AG09319 (cell line): ENCODE measurements around the gene CHRNB1.
"Not testable (repeated sequence)": the region's sequence is repeated elsewhere in the genome, so short reads cannot be mapped to it uniquely, and the experiment has no call there.

Experiments
- DNase-seq: peaks from one replicate; pipeline ENCODE4 v3.0.0-alpha.2; 2010; ENCODE audit warnings: low read depth; ENCODE audit errors: extremely low read depth
- TF ChIP-seq, protein P1 (sequence below): IDR thresholded peaks from 2 replicates; pipeline ENCODE4 v1.5.1; 2011; ENCODE audit warnings: low read depth, mild to moderate bottlenecking, inconsistent platforms, low read length, moderate library complexity

Gene CHRNB1

DNA sequence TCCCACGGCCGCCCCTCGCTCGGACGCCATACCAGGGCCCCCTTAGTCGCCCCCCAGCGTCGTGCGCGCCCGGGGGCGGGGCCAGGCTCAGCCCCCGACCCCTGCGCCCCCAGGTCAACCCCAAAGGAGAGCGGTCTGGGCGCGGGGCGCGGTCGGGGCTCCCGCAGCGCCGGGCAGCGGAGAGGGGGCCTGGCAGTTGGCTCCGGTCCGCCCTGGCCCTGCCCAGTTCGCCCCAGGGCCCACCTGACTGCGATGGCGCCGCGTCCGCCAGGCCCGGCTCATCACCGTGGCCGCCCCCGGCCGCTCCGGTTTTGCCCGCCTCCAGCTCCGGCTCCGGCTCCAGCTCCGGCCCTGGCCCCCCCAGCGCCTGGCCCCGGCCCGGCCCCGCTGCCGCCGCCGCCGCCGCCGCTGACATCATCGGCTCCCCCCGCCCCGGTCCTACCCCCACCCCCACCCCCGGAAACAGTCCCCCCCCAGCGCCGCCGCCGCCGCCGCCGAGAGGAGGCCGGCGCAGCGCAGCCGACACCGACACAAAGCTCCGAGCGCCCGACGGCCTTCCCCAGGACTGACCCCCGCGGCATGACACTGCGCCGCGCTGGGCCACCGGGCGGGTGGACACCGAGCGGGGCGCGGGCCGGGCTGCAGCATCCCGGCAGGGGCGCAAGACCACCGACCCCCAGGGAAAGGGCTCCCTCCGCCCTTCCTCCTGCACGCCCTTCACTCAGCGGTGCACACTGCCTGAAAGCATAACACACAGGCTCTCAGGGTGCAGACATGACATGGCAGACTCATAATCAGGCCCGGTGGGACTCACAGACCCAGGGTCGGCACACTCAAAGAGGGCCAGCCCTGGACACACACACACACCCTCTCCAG, 34.6 kb downstream of the CHRNB1 start, which contains the start of gene ZBTB4:
ZBTB4 (minus strand) TSS at position 419 of the 876 bp plus-strand sequence. CDS start 12,830 bp downstream, outside the sequence.
- DNase-seq = no peak
- TF ChIP-seq, protein P1, sequence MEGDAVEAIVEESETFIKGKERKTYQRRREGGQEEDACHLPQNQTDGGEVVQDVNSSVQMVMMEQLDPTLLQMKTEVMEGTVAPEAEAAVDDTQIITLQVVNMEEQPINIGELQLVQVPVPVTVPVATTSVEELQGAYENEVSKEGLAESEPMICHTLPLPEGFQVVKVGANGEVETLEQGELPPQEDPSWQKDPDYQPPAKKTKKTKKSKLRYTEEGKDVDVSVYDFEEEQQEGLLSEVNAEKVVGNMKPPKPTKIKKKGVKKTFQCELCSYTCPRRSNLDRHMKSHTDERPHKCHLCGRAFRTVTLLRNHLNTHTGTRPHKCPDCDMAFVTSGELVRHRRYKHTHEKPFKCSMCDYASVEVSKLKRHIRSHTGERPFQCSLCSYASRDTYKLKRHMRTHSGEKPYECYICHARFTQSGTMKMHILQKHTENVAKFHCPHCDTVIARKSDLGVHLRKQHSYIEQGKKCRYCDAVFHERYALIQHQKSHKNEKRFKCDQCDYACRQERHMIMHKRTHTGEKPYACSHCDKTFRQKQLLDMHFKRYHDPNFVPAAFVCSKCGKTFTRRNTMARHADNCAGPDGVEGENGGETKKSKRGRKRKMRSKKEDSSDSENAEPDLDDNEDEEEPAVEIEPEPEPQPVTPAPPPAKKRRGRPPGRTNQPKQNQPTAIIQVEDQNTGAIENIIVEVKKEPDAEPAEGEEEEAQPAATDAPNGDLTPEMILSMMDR = no peak

DNA sequence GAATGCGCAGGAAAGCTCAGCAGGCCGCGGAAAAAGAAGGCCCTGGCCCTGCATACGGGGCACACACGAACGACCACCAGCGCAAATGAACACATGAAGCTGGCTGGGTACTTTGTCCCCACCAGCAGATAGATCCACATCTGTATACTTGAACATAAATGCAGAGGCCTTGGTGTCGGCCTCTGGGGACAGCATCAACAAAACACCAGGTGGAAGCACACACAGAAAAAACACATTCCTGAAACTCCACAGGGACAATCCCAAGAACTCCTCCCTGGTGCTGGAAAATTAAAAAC, 35.2 kb downstream of the CHRNB1 start:
- TF ChIP-seq, protein P1 = no peak
- DNase-seq = no peak

DNA sequence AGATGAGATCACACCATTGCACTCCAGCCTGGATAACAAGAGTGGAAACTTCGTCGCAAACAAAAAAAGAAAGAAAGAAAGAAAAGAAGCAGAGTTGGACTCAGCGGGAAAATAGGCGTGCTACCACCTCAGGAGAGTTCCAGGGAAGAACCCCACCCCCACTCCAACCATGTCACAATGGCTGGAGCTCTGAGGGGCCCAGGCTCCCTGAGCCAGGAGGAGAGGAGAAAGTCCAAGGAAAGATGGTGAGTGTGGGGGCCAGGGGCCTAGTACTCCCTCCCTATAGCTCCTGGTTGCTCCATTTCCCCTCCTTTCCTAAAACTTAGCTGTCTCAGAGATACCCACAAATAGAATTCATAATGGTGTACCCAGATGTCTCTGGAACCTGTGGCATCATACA, 36.4 kb downstream of the CHRNB1 start, which contains the start of gene SLC35G6:
SLC35G6 (plus strand) TSS at position 172 of the 400 bp plus-strand sequence; CDS start at position 243, 71 bp downstream.
- not testable (repeated sequence) for DNase-seq

DNA sequence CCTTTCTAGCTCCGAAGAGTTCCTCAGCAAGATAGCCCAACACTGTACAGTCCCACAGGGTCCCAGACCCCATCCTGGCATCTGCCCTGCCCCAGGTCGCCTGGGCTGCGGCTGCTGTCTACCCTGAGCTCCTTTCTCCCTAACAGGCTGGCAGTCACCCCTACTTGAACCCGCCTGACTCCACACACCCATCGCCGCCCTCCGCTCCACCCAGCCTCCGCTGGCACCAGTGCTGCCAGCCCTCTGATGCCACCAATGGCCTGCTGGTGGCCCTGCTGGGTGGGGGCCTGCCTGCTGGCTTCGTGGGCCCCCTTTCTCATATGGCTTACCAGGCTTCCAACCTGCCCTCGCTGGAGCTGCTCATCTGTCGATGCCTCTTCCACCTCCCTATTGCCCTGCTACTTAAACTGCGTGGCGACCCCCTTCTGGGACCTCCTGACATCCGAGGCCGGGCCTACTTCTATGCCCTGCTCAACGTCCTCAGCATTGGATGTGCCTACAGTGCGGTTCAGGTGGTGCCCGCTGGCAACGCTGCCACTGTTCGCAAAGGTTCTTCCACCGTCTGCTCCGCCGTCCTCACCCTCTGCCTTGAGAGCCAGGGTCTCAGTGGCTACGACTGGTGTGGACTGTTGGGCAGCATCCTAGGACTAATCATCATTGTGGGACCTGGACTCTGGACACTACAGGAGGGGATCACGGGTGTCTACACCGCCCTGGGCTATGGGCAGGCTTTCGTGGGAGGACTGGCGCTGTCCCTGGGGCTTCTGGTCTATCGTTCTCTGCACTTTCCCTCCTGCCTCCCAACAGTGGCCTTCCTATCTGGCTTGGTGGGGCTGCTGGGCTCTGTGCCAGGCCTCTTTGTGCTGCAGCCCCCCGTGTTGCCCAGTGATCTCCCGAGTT, 37.2 kb downstream of the CHRNB1 start:
- DNase-seq = not testable (repeated sequence)

DNA sequence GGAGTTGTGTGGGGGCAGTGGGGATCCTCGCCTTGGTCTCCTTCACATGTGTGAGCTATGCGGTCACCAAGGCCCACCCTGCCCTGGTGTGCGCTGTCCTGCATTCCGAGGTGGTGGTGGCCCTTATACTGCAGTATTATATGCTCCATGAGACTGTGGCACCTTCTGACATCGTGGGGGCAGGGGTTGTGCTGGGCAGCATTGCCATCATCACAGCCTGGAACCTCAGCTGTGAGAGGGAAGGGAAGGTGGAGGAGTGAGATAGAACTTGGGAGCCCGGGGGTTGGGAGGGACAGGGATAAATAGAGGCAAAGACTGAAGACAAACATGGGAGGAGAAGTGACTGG, 37.9 kb downstream of the CHRNB1 start:
- DNase-seq = not testable (repeated sequence)

DNA sequence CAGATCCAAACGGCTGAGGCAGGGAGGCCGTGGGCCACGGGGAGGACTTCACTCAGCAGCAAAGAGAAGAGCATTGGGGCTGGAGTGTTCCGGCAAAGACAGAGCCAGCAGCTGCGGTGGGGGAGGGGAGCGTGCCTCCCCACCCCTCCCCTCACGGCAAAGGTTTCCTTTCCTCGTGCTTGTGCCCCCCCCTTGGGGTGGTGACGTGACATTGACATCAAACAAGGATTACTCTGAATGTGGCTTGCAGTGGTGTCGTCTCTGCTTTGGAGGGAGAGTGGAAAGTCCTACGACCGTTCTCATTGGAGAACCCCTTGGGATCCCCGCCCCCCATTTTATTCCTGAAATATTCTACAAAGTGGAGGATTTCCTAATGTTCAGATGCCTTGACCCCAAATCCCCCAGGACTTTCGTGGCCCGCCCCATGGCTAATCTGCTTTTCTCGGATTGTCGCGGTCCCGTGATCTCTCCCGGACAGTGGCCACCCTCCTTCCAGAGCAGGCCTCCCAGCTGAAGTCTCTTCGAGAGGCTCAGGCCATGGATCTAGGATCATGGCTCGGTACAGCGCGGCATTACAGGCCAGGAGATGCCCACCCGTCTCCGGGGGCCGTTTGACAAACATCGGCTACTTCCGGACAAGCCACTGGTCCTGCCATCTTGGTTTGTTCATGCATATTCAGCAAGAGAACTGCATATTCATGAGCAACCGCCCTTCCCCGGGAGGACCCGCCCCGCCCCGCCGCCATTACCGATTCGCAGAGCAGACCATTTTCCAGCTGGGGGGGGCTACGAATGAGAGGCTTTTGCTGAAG, 38.6 kb downstream of the CHRNB1 start:
- TF ChIP-seq, protein P1 = no peak
- DNase-seq = peak; percentile 84

DNA sequence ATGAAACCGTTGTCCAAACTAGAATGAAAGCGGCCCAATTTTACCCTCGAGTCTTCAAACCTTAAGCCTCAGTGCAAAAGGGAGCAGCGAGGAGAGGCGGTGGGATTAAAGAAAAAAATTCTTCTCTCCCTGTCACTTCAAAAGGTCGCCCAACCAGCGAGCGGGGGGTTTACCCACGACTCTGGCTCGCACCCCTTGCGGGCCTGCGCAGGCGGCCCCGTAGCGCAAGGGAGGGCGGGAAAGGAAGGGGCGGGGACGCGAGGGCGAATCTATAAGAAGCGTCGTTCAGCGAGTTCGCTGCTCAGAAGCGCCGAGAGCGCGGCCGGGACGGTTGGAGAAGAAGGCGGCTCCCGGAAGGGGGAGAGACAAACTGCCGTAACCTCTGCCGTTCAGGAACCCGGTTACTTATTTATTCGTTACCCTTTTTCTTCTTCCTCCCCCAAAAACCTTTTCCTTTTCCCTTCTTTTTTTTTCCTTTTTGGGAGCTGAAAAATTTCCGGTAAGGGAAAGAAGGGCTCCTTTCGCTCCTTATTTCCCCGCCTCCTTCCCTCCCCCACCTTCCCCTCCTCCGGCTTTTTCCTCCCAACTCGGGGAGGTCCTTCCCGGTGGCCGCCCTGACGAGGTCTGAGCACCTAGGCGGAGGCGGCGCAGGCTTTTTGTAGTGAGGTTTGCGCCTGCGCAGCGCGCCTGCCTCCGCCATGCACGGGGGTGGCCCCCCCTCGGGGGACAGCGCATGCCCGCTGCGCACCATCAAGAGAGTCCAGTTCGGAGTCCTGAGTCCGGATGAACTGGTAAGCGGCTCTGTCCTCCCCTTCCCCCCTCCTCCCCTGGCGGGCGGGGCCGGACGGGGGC, 39.4 kb downstream of the CHRNB1 start, which contains the start of gene POLR2A:
POLR2A (plus strand) TSS at position 300 of the 852 bp plus-strand sequence.
- TF ChIP-seq, protein P1 = no peak
- peak; percentile 99 for DNase-seq

DNA sequence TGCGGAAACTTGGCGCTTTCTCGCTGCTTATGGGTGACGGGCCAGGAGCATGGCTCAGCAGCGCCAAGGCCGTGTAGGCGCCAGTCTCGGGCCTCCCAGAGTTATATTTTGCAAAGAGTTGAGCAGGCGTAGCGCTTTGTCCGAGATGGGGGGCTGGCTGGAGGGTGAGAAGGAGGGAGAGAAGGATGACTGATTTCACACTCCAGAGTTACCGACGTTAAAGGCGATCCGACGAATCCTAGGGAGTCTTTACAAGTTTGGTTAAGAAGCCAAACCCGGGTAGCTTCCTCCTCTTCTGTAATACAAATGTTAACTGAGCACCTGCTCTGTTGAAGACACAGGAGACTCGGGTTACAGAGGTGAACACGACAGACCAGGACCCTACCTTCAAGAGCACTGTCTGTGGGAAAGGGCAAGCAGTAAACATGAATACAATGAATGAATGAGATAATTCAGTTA, 40.1 kb downstream of the CHRNB1 start:
- TF ChIP-seq, protein P1 = peak; percentile 10
- no peak for DNase-seq
